HCT116 (cell line): ENCODE data around the gene SNAPC2. TPM values are rescaled to one million over a fixed set of nuclear protein-coding genes. Genes with fewer than 3 reads are reported as not detected.

Experiments used
- ATAC-seq: fragments of 200-7000 bp; cut with Tn5 transposase; 2 replicates; pipeline ENCODE4 v1.9.1; 2020; ENCODE audit warnings: mild to moderate bottlenecking, moderate library complexity
- BruUV-seq: library from RNA; stranded (reverse); fragments of 400-500 nt; replicated peaks from 2 replicates; lab custom pipeline; 2021; lab: Mats Ljungman, UMichigan
- CTCF ChIA-PET: fragments of 300-600 bp; sonication (Branson Sonifier 250); formaldehyde crosslinking; loops from one replicate; lab custom pipeline; 2021; ENCODE audit warnings: antibody characterized with exemption; lab: Charles Lee
- POLR2A ChIA-PET: fragments of 300-600, 350-600 bp; sonication (Branson Sonifier 250); formaldehyde crosslinking; loops from one replicate; lab custom pipeline; 2021; ENCODE audit warnings: antibody characterized with exemption; lab: Charles Lee
- RAD21 ChIA-PET, 2 experiments: fragments of 300-600 bp; sonication (Branson Sonifier 250); formaldehyde crosslinking; loops; one replicate each; lab custom pipeline; 2023; ENCODE audit warnings: low total read pairs in 2 of 2; ENCODE audit not compliant: uncharacterized antibody in 2 of 2, unreplicated experiment in 2 of 2, low non-redundant PET in 1 of 2; lab: Charles Lee
- DNase-seq: peaks from one replicate; pipeline ENCODE4 v3.0.0-alpha.2; 2010; ENCODE audit warnings: low read depth, low spot score
- H2AFZ ChIP-seq: fragments of 200-600 bp; shearing (Covaris generic), sonication (generic); 2 replicates; pipeline ENCODE4 v1.6.1; 2017; ENCODE audit warnings: low read depth, mixed run types, mixed read lengths, antibody characterized with exemption, low read length; ENCODE audit not compliant: poor library complexity, severe bottlenecking
- H3K27ac ChIP-seq: 2 replicates; pipeline ENCODE4 v1.5.1; 2012; ENCODE audit warnings: low read depth, low read length
- H3K27me3 ChIP-seq: fragments of 200-600 bp; sonication (generic); 2 replicates; pipeline ENCODE4 v1.6.1; 2016; ENCODE audit warnings: mixed run types, low read length, mixed read lengths; ENCODE audit not compliant: insufficient read depth
- H3K36me3 ChIP-seq, 2 experiments: fragments of 200-500 bp in 1 of 2; fragments of 200-600 bp in 1 of 2; sonication (Bioruptor generic) in 1 of 2; sonication (generic) in 1 of 2; 2 replicates each; pipeline versions ENCODE4 v1.5.1 to v1.6.1; 2014 to 2016; ENCODE audit warnings: low read length in 2 of 2, inconsistent platforms in 1 of 2, mixed read lengths in 1 of 2, mixed run types in 1 of 2; ENCODE audit not compliant: insufficient read depth in 2 of 2, control insufficient read depth in 1 of 2
- H3K4me1 ChIP-seq, 2 experiments: fragments of 200-600 bp in 1 of 2; sonication (generic) in 1 of 2; 2 replicates each; pipeline versions ENCODE4 v1.5.1 to v1.6.1; 2012 to 2017; ENCODE audit warnings: low read length in 2 of 2, inconsistent platforms in 1 of 2, mild to moderate bottlenecking in 1 of 2, mixed read lengths in 1 of 2, mixed run types in 1 of 2, moderate library complexity in 1 of 2; ENCODE audit not compliant: insufficient read depth in 2 of 2, control insufficient read depth in 1 of 2
- H3K4me2 ChIP-seq: fragments of 200-600 bp; sonication (generic); 2 replicates; pipeline ENCODE4 v1.6.1; 2017; ENCODE audit warnings: mixed run types, low read length, mixed read lengths
- H3K4me3 ChIP-seq, 2 experiments: fragments of 200-600 bp in 1 of 2; sonication (generic) in 1 of 2; replicated peaks in 1 of 2; 2 replicates each; pipeline ENCODE4 v1.5.1; 2011 to 2016; ENCODE audit warnings: low read length in 2 of 2, control low read depth in 1 of 2, low read depth in 1 of 2, mild to moderate bottlenecking in 1 of 2, mixed read lengths in 1 of 2, mixed run types in 1 of 2
- H3K79me2 ChIP-seq: fragments of 200-600 bp; sonication (generic); 2 replicates; pipeline ENCODE4 v1.6.1; 2017; ENCODE audit warnings: mild to moderate bottlenecking, mixed run types, low read length, moderate library complexity, mixed read lengths; ENCODE audit not compliant: insufficient read depth
- H3K9ac ChIP-seq: fragments of 200-600 bp; sonication (generic); 2 replicates; pipeline ENCODE4 v1.6.1; 2016; ENCODE audit warnings: low read length, mixed read lengths
- H3K9me2 ChIP-seq: fragments of 200-600 bp; sonication (generic), shearing (Covaris generic); 2 replicates; pipeline ENCODE4 v1.6.1; 2017; ENCODE audit warnings: mixed run types, mild to moderate bottlenecking, moderate library complexity; ENCODE audit not compliant: insufficient read depth
- H3K9me3 ChIP-seq, 2 experiments: fragments of 200-500 bp in 1 of 2; fragments of 200-600 bp in 1 of 2; sonication (Bioruptor generic) in 1 of 2; sonication (generic) in 1 of 2; 2 replicates each; pipeline ENCODE4 v1.6.1; 2014 to 2017; ENCODE audit warnings: low read length in 2 of 2, mixed read lengths in 2 of 2, inconsistent platforms in 1 of 2, low read depth in 1 of 2, mild to moderate bottlenecking in 1 of 2, mixed run types in 1 of 2, moderate library complexity in 1 of 2; ENCODE audit not compliant: control insufficient read depth in 1 of 2, insufficient read depth in 1 of 2
- H4K20me1 ChIP-seq: fragments of 200-600 bp; sonication (generic), shearing (Covaris generic); 2 replicates; pipeline ENCODE4 v1.6.1; 2017; ENCODE audit warnings: mixed run types, mild to moderate bottlenecking, moderate library complexity; ENCODE audit not compliant: insufficient read depth
- CEBPB ChIP-seq: IDR thresholded peaks from 2 replicates; pipeline ENCODE4 v1.6.1; 2012; ENCODE audit warnings: low read depth
- EGR1 ChIP-seq: IDR thresholded peaks from 2 replicates; pipeline ENCODE4 v1.6.1; 2012; ENCODE audit warnings: low read depth
- EZH2 ChIP-seq: fragments of 200-600 bp; sonication (generic); IDR thresholded peaks from 2 replicates; pipeline ENCODE4 v1.6.1; 2017; ENCODE audit warnings: antibody characterized with exemption, mixed run types
- JUND ChIP-seq: IDR thresholded peaks from 2 replicates; pipeline ENCODE4 v1.6.1; 2012
- POLR2AphosphoS5 ChIP-seq: IDR thresholded peaks from 2 replicates; pipeline ENCODE4 v1.6.1; 2011; ENCODE audit warnings: mild to moderate bottlenecking, low read depth, low read length, moderate library complexity
- RAD21 ChIP-seq: IDR thresholded peaks from 2 replicates; pipeline ENCODE4 v1.6.1; 2012; ENCODE audit warnings: low read depth, mild to moderate bottlenecking
- REST ChIP-seq: IDR thresholded peaks from 2 replicates; pipeline ENCODE4 v1.6.1; 2012; ENCODE audit warnings: low read depth
- SIN3A ChIP-seq: IDR thresholded peaks from 2 replicates; pipeline ENCODE4 v1.6.1; 2012; ENCODE audit warnings: low read depth
- SP1 ChIP-seq: IDR thresholded peaks from 2 replicates; pipeline ENCODE4 v1.6.1; 2012; ENCODE audit warnings: low read depth
- TCF7L2 ChIP-seq: IDR thresholded peaks from 2 replicates; pipeline ENCODE4 v1.7.0; 2011; ENCODE audit warnings: borderline replicate concordance, inconsistent platforms; ENCODE audit not compliant: insufficient read depth, insufficient read length; ENCODE audit errors: extremely low read depth
- ZNF274 ChIP-seq: fragments of 200-500 bp; sonication (Bioruptor generic); IDR thresholded peaks from 2 replicates; pipeline ENCODE4 v1.6.1; 2014; ENCODE audit warnings: mild to moderate bottlenecking, low read depth, low read length, inconsistent platforms
- intact Hi-C: fragments of 100-400 bp; cut with micrococcal nuclease; formaldehyde crosslinking; loops from 2 replicates; pipeline ENCODE4 v1.10.0; 2022
- total RNA-seq: library from RNA; stranded (reverse); gene quantifications from one replicate; pipeline ENCODE4 v1.2.1, GENCODE V29; 2021; ENCODE audit not compliant: unreplicated experiment

Gene SNAPC2
- total RNA-seq, 1 experiment from 2014 or later = 42.9 TPM

- TF ChIP-seq CEBPB (no peak), EGR1 (no peak), JUND (no peak)
Measured at GRCh38 chr19:7940841-7941240, 20.7 kb downstream of the SNAPC2 start (continued).

DNA sequence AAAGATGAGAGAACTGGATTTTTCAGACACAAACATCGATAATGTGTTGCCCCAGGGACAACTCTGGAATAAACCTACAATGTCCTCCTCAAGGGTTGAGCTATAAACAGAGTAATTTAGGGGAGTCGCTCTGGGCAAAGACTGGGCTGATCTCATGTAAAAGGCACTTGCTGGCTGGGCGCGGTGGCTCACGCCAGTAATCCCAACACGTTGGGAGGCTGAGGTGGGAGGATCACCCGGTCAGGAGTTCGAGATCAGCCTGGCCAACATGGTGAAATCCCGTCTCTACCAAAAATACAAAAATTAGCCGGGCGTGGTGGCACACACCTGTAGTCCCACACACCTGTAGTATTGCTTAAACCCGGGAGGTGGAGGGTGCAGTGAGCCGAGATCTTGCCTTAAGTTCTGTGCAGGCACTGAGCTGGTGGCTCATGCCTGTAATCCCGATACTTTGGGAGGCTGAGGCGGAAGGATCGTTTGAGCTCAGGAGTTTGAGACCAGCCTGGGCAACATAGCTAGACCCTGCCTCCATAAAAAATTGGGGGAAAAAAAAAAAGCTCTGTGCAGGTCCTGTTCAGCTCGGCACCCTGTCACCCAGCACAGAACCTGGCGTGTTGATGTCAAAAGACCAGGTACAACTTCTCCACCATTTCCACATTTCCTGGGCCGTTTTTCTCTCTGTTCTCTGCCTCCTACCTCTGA, 21.9 kb downstream of the SNAPC2 start:
- peak overlapping the region; percentile 92 for H3K4me2 ChIP-seq
- H2AFZ ChIP-seq = no peak overlapping the region
- peaks cover 50% of the 10 kb centered on the region for H3K79me2 ChIP-seq
- BruUV-seq = TSS peak; percentile 46
- no peaks in the 10 kb centered on the region for H3K27me3 ChIP-seq
- DNase-seq (no peak), ATAC-seq (no peak)
- peaks cover 17 to 28% of the 10 kb centered on the region in 2 experiments; a peak in 3 of 4 replicates for H3K36me3 ChIP-seq
- no peak for TF ChIP-seq RAD21
- TF ChIP-seq SIN3A = no peak
- no peak for TF ChIP-seq ZNF274
- no peak for TF ChIP-seq SP1
- TF ChIP-seq EZH2 = no peak
- no peak for TF ChIP-seq POLR2AphosphoS5
- no peak for TF ChIP-seq REST
- no peak for TF ChIP-seq CEBPB
- TF ChIP-seq TCF7L2 = no peak
- no peak for TF ChIP-seq JUND
- peak overlapping the region; percentile 96 to 99 for H3K4me3 ChIP-seq
- H3K9me2 ChIP-seq = no peaks in the 10 kb centered on the region
- H3K4me1 ChIP-seq = peaks cover 13 to 25% of the 10 kb centered on the region in 2 experiments
- RAD21 ChIA-PET = no interaction called here
- H3K9ac ChIP-seq = peak overlapping the region; percentile 96
- H3K27ac ChIP-seq = 0 out of 2 replicates have a peak overlapping the region, but pooled peaks have one; percentile 77
- POLR2A ChIA-PET = interaction anchor here (2.5 kb wide), 1 partner anchor 22 kb away, joined by 23 read pairs; the partner anchor contains the start of gene SNAPC2
- CTCF ChIA-PET = interaction anchor here (1.2 kb wide), 1 partner anchor 21 kb away, joined by 3 read pairs; the partner anchor contains the start of gene SNAPC2
- H4K20me1 ChIP-seq = no peaks in the 10 kb centered on the region
- H3K9me3 ChIP-seq = no peaks in the 10 kb centered on the region
- intact Hi-C loops = loop anchor here (5.0 kb wide), 1 partner anchor 215 kb away; no protein-coding TSS in a partner anchor
